ENCODE results near the gene SCTR.

SCTR gene

DNA sequence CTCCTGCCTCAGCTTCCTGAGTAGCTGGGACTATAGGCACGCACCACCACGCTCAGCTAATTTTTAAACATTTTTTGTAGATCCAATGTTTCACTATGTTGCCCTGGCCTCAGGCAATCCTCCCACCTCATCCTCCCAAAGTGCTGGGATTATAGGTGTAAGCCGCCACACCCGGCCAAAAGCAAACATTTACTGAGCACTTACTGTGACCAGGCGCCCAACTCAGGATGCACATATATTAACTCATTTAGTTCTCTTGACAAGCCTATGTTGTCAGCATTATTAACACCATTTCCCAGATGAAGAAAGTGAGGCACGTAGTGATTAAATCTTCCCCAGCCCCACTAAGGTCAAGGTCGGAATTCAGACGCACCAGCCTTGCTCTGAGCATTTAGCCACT is 51.5 kb downstream of the SCTR start:
- DNase-seq, result no peak

DNA sequence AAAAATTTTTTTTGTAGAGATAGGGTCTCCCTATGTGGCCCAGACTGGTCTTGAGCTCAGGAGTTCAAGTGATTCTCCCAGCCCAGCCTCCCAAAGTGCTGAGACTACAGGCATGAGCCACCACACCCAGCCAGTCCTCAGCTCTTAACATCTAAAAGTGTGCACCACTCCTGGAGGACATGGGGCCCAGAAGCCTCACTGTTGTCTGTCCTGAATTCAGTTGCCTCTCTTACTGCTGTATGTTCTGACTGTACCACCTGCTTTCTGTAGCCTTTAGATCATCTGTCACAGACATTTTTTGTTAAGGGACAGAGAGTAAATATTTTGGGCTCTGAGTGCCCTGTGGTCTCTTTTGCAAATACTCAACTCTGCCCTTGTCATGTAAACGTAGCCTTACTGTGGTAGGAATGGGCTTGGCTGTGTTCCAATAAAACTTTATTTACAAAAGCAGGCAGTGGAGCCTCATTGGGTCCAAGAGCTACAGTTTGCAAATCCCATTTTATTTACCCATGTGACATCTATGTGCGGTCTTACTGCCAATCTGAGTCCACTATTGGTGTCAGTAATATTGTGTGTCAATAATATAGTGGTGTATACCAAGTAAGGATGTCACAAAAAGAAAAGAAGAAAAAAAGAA is 54.5 kb downstream of the SCTR start:
- no peak for DNase-seq

GRCh38 chr2:119469131-119469530 is 55.2 kb downstream of the SCTR start:
- DNase-seq, result no peak

- DNase-seq, result no peak
Measured at GRCh38 chr2:119468154-119468955, 55.9 kb downstream of the SCTR start.

GRCh38 chr2:119466373-119466772 is 57.9 kb downstream of the SCTR start:
- DNase-seq, result no peak

DNA sequence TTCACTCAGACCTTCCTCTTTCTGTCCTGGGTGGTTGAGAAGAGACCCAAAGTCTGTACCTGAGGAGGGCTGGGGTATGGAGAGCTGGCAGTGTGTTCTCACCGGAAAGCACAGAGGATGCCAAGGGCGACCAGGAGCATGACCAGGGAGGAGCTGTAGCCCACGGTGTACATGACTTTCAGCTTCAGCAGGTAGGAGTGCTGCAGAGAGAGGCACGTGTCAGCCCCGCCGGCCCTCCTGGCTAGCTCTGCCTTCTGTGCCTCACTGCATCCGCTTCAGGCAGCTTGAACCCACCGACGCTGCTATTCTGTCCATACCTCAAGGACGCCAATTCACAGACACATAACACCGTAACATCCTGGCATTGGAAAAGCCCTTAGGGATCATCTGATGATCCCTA is 58.6 kb downstream of the SCTR start:
- DNase-seq, result no peak

GRCh38 chr2:119464981-119465380 is 59.3 kb downstream of the SCTR start:
- no peak for DNase-seq

DNA sequence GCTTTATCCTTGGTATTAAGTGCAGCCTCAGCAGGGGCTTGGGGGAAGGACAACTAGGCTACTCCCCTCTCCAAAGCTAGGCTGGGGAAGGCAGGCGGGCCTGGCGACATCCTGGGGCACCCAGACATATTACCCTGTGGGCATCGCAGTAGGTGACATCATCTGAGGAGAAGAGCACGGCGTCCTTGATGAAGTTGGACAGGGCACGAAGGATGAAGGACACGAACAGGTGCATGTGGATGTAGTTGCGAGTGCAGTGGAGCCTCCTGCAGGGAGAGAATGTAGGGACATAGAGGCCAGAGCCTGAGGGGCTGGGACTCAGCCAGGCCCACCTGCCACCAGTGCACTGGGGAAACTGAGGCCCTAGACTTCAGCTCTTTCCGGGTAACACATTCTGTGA is 60.3 kb downstream of the SCTR start:
- no peak for DNase-seq

GRCh38 chr2:119463136-119463535 is 61.1 kb downstream of the SCTR start:
- DNase-seq, result peak; percentile 40

GRCh38 chr2:119462574-119462973 is 61.7 kb downstream of the SCTR start:
- no peak for DNase-seq

DNA sequence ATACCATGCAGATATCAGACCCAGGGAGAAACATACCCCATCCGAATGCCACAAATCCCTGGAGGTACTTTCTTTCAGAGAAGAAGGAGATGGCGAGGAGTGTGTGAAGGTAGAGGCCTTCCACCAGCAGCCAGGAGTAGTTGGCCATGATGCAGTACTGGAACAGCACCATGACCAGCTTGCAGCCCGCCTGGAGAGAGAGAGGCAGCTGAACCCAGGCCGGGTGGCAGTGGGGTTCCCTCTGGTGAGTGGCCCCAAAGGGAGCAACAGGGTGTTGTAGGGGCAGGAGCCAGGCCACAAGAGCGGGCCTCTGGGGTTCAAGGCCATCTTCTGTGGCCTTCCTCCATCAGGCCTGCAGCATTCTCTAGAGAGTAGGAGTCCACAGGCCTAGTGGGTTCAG is 62.5 kb downstream of the SCTR start:
- no peak for DNase-seq

DNA sequence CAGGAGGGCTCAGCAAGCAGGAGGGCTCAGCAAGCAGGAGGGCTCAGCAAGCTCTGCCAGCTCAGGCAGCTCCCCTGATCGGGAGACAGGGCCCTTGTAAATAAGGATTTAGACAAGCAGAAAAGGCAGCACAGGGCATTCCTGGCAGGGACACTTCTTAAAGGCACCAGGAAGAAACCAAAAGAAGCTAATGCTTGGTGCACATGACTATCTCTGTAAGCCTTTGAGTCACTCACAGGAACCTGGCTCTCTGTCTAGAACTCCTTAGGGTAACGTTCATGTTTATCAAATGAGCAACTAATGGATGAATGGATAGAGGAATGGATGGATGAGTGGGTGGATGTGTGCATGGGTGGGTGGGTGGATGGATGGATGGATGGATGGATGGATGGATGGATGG is 64.2 kb downstream of the SCTR start:
- no peak for DNase-seq

GRCh38 chr2:119455066-119455718 is 69.1 kb downstream of the SCTR start:
- DNase-seq, result no peak

- no peak for DNase-seq
Measured at GRCh38 chr2:119453972-119454593, 70.2 kb downstream of the SCTR start.

DNA sequence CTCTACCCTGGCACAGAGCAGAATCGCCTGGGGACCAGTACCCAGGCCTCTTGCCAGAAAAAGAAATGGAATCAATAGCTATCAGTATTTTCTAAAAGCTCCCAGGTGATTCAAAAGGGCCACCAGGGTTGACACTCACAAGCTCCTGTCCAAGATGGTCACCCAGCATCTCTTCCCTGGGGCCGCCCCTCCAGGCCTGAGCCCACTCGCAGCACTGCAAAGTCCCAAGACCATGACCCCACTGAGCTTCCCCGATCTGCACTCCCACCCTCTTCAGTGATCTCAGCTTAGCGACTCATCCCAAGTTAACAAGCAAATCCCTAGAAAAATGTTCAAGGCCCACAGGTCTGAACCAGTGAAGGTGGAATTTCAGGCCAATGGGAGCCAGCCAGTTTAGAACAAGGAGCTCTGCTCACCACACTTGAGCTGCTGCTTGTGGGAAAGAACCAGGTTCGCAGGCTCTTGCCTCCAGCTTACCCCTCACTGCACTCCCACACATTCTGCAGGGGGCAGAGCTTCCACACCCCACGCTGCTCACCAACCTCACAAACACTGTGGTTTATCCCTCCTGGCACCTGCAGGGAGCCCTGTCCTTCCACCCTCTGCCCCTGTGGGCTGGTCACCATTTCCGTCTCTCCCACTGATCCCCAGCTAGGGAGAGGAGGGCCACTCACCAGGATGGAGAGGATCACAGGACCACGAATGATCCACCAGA is 72.8 kb downstream of the SCTR start:
- DNase-seq, result no peak

- no peak for DNase-seq
Measured at GRCh38 chr2:119449521-119449920, 74.8 kb downstream of the SCTR start.

- DNase-seq, result no peak
Measured at GRCh38 chr2:119448427-119449141, 75.7 kb downstream of the SCTR start.

DNA sequence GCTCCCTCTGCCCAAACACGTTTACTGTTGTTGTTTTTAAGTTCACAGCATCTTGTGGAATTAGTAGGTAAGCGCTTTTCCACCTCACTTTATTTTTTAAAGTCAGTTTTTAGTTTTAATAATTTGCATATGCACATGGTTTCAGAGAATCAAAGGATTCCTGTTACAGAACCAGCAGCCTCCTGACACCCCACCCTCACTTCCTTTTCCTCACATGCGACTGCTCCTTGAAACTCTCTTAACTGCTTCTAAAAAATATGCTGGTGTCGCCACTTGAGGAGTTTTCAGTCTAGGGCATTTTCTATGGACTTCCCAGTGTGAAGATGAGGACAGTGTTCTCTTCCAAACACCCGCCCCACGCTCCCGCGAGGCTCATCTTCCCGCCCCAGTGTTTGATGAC is 78.2 kb downstream of the SCTR start:
- DNase-seq, result no peak

GRCh38 chr2:119442850-119443249 is 81.4 kb downstream of the SCTR start:
- DNase-seq, result no peak

GRCh38 chr2:119442226-119442619 is 82.1 kb downstream of the SCTR start:
- DNase-seq, result no peak

DNA sequence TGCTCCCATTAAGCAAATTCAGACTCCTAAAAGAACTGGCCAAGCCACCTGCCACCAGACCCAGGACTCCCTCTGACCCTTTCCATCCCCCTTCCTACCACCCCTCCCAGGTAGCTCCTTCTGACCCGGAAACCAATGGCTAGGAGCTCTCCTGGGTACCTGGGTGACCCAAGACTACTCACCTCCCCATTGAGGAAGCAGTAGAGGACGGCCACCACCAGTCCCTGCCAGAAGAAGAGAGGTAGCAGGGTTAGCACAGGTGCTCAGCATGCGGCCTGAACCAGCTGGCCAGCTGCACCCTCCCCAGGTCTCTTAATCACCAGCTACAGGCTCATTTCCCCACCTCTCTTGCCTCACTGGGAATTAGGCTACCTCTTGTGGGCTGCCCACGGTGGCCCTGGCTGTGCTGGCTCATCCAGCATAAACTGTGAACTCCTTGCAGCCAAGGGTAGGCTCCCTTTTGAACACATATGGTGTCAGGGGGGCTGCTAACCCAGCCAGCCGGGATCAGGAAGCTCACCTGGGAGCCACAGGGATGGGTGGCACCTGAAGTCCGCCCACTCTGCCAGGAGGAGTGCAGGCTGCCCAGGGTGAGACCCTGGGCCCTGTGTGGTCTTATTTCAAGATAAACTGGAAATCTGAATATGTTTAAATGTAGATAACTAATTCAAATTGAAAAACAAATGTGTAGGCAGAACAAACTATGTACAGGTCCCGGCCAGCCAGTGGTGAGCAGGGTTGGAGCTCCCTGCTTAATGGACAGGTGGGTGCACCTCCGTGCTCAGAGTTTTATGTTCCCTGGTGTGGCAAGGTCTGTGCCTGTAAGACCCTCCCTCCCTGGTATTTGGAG is 82.7 kb downstream of the SCTR start:
- DNase-seq, result no peak

Data from activated CD4-positive, alpha-beta T cell treated with anti-CD3 and anti-CD28 coated beads, Interleukin-2, Interleukin-6, amounts not matched to agents 100 ng/mL and 50 ng/mL, durations not matched to agents 16 hours and 8 hours (primary cell).